Measurements from ENCODE around the gene DHRS1.

- no peak for TF ChIP-seq ATF1 (CRISPR knock-in tag; IDR thresholded peaks at IDR 0.05)
- TF ChIP-seq ATF1 (tag; IDR thresholded peaks at IDR 0.05) = no peak
- TF ChIP-seq FOXA1 (IDR thresholded peaks at IDR 0.05; ENCODE audit: borderline replicate concordance) = no peak
- TF ChIP-seq EZH2 (IDR thresholded peaks at IDR 0.05; ENCODE audit: borderline replicate concordance, low read depth, low read length) = no peak
- no peak for TF ChIP-seq HMG20A (CRISPR knock-in tag; conservative IDR thresholded peaks at IDR 0.05)
- TF ChIP-seq CHD1 (IDR thresholded peaks at IDR 0.05; ENCODE audit: low read length) = no peak
- TF ChIP-seq MTF1 (CRISPR knock-in tag; IDR thresholded peaks at IDR 0.05; ENCODE audit: borderline replicate concordance) = no peak
- no peak for TF ChIP-seq PBX2 (CRISPR knock-in tag; IDR thresholded peaks at IDR 0.05; ENCODE audit: low read depth)
- no peak for TF ChIP-seq PBX2 (tag; conservative IDR thresholded peaks at IDR 0.05; ENCODE audit: low read depth)
- TF ChIP-seq CTCF (IDR thresholded peaks at IDR 0.05 in 2 of 3, conservative IDR thresholded peaks at IDR 0.05 in 1 of 3; ENCODE audit: insufficient read depth in 2 of 3, low read depth in 1 of 3, low read length in 3 of 3) = no peak
- no peak for TF ChIP-seq FOXJ3 (CRISPR knock-in tag; IDR thresholded peaks at IDR 0.05)
- no peak for TF ChIP-seq ARNT (IDR thresholded peaks at IDR 0.05)
- no peak for TF ChIP-seq POLR2A (conservative IDR thresholded peaks at IDR 0.05)
- TF ChIP-seq YY1 (IDR thresholded peaks at IDR 0.05; ENCODE audit: borderline replicate concordance in 1 of 3, control insufficient read depth in 1 of 3, extremely low read depth in 1 of 3, insufficient read depth in 3 of 3, insufficient read length in 1 of 3, insufficient replicate concordance in 2 of 3, low read depth in 1 of 3, low read length in 2 of 3) = no peak
Observed at GRCh38 chr14:24310646-24311604, 11.3 kb upstream of the DHRS1 start, which contains the start of gene LTB4R.

Data from K562 (cell line).